C4-2B (cell line): ENCODE measurements around the gene CREB5.

Source experiments
- H3K27ac ChIP-seq: fragments of 450-650 bp; 2 replicates; pipeline ENCODE4 v1.5.1; 2017
- ZFX ChIP-seq: fragments of 450-650 bp; IDR thresholded peaks from 2 replicates; pipeline ENCODE4 v1.6.1; 2017
- TF ChIP-seq, protein P1 (sequence below): fragments of 450-650 bp; conservative IDR thresholded peaks from 2 replicates; pipeline ENCODE4 v1.5.1; 2017; ENCODE audit warnings: mild to moderate bottlenecking

CREB5 gene

DNA sequence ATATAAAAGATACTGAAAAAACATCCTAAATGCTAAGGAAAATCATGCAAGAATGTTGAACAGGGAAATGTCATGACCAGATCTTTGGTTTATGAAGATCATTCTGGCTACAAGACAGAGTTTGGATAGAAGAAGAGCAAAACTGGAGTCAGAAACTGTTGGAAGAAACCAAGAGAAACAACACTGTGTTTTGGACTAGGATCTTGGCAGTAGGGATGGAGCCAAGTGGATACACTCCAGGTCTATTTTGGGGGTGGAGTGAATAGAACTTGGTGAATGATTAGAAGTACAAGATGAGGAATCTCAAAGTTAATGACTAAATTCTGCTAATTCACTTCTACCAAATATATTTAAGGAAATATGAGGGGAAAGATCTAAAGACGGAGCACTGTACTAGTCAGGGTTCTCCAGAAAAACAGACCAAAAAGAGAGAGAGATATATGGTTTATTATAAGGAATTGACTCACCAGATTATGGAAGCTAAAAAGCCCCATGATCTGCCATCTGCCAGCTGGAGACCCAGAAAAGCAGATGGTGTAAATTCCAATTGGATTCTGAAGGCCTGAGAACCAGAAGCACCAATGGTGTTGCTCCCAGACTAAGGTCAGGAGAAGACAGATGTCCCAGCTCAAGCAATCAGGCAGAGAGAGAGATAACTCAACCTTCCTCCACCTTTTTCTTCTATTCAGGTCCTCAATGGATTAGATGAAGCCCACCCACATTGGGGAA lies 290.9 kb downstream of the CREB5 start:
- no peak overlapping the region for H3K27ac ChIP-seq
- TF ChIP-seq, protein P1, sequence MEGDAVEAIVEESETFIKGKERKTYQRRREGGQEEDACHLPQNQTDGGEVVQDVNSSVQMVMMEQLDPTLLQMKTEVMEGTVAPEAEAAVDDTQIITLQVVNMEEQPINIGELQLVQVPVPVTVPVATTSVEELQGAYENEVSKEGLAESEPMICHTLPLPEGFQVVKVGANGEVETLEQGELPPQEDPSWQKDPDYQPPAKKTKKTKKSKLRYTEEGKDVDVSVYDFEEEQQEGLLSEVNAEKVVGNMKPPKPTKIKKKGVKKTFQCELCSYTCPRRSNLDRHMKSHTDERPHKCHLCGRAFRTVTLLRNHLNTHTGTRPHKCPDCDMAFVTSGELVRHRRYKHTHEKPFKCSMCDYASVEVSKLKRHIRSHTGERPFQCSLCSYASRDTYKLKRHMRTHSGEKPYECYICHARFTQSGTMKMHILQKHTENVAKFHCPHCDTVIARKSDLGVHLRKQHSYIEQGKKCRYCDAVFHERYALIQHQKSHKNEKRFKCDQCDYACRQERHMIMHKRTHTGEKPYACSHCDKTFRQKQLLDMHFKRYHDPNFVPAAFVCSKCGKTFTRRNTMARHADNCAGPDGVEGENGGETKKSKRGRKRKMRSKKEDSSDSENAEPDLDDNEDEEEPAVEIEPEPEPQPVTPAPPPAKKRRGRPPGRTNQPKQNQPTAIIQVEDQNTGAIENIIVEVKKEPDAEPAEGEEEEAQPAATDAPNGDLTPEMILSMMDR: no peak
- no peak for TF ChIP-seq ZFX

DNA sequence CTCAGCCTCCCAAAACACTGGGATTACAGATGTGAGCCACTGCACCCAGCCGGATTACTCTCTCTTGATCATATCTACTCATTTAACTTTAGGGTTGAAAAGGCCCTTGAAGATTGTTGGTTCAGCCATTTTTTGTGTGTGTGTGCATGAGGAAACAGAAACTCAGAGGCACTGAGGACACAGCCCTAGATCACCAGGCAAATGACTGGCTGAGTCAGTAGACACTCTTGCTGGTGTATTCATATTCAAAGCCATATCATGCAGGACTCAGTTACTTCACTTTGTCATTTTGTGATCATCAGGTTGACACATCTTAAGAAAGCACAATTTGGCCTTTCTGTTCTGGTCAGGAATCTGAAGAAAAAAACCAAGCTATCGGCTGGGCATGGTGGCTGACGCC lies 292.4 kb downstream of the CREB5 start:
- H3K27ac ChIP-seq: no peak overlapping the region
- no peak for TF ChIP-seq ZFX
- TF ChIP-seq, protein P1: no peak

DNA sequence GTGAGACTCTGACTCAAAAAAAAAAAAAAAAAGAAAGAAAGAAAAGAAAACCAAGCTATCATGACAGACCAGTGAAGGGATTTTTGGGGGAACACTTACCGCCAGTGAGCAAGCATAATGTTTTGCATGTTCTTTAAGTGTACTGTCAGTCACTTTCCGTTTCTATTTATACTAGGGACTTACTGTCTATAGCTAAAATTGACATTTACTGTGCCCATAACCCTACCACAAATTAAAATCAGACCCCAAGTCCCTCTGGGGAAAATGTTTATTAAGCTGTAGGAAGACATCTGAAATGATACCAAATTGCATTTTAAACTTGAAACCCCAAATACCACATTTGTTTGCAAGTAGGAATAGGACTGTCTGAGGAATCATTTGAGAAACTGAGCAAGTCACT lies 293.0 kb downstream of the CREB5 start:
- H3K27ac ChIP-seq: no peak overlapping the region
- TF ChIP-seq ZFX: no peak
- TF ChIP-seq, protein P1: no peak

DNA sequence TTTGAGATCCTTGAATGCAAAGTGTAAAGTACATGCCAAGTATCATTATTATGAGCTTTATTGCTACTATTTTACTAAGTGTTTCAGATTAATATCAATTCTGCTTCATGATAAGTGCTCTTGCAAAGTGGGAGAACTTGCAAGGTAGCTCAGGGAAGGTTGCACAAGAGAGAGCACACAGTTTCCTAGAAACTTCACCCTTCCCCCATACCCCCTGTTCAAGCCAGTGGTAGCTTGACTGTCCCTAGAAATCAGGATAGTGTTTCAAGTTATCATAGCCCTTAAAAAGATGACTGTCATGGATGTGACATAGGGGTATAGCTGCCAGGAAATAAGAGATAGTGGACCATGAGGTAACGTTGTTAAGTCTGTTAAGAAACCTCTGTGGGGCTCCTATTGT lies 294.3 kb downstream of the CREB5 start:
- no peak for TF ChIP-seq ZFX
- TF ChIP-seq, protein P1: no peak
- H3K27ac ChIP-seq: no peak overlapping the region

DNA sequence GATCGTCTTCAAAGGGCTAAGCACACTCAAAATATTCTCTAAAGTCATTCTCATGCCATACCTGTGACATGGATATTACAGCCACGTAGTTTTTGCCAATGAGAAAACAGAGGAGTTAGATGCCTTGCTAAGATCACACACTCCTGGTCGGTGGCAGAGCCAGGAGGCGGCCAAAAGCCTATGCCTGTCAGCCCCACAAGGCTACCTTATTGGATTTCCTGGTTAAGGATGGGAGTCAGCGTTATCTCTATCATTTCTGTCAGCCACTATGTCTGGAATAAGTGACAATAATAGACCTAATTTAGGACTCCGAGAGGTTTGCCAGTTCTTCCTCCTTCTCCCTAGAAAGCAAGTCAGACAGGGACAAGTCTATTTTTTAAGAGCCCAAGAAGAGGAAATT lies 295.0 kb downstream of the CREB5 start:
- no peak overlapping the region for H3K27ac ChIP-seq
- no peak for TF ChIP-seq ZFX
- TF ChIP-seq, protein P1: no peak

DNA sequence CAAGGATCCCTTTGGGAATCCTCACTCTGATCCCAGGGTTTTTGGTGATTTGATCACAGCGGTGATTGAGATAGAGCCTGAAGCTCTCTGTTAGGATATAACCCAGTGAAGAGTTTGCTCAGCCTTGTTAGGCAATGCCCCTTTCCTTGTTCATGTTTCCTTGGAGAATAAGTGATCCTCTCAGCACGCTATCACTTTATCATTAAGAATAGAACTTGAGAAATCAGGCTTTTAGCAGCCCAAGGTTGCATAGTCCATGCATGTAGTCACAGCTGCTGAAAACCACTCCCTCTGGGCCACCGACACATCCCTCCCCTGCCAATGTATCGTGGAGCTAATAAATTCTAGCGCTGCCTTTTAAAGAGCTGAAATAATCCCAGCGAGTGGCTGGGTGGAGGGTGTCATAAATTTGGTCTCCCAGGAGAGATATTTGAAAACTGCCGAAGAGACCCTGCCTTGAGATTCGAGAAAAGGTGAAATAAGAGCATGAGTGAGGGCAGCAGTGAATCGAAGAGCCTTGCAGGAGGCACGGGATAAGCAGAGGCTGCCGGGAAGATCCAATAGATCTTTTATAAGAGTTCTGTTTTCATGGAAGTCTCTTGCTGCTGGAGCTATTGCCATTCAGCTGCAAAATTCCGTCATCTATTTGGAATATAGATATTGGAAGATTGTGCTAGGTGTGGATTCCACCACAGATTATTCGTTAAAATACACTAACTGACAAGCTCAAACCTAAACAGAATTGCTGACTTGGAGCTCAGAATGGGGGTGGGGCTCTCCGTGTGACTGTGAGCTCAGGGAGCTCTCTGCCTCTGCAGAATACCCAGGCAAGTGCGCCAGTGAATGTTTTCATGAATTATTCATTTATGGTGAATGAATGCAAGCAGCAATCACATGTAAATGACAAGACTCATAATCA lies 296.0 kb downstream of the CREB5 start:
- no peak overlapping the region for H3K27ac ChIP-seq
- TF ChIP-seq, protein P1: no peak
- TF ChIP-seq ZFX: no peak

DNA sequence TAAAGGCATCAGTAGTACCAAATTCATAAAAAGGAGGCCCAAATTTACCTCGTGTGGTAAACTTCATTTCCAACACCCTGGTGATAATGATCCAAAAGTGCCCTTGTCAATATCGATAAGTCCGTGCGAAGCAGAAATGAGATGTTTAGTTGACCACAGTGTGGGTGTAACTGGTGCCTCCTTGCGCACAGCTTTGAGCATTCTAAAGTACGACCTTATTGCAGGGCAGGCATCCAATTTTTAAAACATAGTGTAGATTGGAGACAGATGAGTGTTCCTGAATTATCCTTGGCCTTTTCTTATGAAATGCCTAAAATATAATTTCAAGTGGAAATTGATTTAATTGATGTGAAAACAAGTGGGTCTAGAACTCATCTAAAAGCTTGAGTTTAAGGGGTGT lies 297.4 kb downstream of the CREB5 start:
- H3K27ac ChIP-seq: no peak overlapping the region

More for the DNA sequence above, 297.4 kb downstream of the CREB5 start:
- TF ChIP-seq, protein P1: no peak
- no peak for TF ChIP-seq ZFX
